ENCODE measurements around the gene ZBTB45.

Gene ZBTB45

GRCh38 chr19:58519355-58520256, at the start of gene ZBTB45:
Gene ZBTB45, minus strand, starts transcription at chr19:58519810. Its CDS starts 2,137 bp downstream, at chr19:58517673.
- peak; percentile 94 for DNase-seq

- DNase-seq, result no peak
These were observed 49.0 kb upstream of the ZBTB45 start for GRCh38 chr19:58568453-58569130.

DNA sequence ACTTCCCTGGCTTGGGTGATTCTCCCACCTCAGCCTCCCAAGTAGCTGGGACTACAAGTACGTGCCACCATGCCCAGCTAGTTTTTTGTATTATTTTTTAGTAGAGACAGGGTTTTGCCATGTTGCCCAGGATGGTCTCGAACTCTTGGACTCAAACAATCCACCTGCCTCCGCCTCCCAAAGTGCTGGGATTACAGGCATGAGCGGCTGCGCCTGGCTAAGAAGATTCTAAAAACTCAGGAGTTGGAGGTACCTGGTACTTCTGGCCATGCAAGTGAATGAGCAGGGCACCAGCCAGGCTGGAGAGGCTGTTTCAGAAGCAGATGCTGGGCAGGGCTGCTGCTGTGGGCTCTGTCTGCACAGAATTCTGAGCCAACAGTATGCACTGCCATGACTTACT, 47.4 kb upstream of the ZBTB45 start:
- no peak for DNase-seq

DNA sequence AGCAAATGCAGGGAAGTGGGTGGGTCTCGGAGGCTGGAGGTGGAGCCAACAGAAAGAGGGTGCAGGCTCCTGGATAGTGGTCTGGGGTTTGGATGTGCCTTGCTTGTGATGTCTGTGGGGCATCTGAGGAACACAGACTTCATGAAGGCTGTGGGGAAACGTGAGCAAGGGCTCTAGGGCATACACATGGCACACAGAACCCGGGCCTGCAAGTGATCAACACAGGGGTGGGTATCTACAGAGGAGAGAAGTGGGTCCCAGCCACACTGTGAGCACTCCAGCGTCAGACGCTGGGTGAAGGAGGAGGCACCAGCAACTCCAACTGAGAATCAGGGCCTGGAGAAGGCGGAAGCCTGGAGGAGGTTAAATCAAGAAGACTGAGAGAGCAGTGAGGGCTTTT, 44.2 kb upstream of the ZBTB45 start:
- DNase-seq, result no peak

GRCh38 chr19:58563034-58563573, 43.5 kb upstream of the ZBTB45 start:
- no peak for DNase-seq

DNA sequence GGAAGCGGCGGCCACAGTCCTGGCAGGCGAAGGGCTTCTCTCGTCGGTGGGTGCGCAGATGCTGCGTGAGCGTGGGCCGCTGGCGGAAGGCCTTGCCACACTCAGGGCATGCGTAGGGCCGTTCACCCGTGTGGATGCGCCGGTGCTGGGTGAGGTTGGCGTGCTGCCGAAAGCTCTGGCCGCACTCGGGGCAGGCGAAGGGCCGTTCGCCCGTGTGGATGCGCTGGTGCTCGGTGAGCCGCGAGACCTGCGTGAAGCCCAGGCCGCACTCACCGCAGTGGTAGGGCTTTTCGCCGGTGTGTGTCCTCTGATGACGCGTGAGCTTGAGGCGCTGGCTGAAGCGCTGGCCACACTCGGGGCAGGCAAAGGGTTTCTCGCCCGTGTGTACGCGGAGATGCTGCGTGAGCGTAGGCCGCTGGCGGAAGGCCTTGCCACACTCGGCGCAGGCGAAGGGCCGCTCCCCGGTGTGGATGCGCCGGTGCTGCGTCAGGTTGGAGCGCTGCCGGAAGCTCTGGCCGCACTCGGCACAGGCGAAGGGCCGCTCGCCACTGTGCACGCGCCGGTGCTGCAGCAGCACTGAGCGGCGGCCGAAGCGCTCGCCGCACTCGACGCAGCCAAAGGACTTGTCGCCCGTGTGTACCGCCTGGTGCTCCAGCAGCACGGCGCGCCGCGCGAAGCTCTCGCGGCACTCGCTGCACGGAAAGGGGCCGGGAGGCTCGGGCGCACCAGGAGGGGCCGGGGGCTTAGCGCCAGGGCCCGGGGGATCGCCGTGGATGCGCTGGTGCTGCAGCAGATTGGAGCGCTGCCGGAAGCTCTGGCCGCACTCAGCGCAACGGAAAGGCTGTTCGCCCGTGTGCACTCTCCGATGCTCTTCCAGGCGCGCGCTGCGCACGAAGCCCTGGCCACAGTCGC, 42.8 kb upstream of the ZBTB45 start:
- no peak for DNase-seq

- no peak for DNase-seq
These were observed 41.9 kb upstream of the ZBTB45 start for GRCh38 chr19:58561373-58562121.

DNA sequence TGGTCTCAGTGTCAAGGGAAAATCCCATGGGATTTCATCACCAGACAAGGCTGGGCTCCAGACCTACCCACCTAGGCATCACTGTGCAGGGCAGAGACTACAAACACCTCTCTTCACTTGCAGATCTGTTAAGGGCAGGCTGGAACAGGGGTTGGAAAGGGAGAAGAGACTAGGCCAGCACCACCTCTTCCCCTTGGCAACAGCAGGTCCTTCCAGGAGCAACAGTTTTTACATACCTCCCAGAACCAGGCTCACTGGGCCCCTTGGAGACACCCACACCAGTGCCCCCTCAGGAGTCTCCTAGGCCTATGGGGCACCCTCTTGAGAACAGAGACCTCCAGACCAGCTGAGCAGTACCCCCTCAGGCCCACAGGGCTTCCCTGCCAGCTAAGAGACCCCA, 41.3 kb upstream of the ZBTB45 start:
- no peak for DNase-seq

- no peak for DNase-seq
These were observed 40.6 kb upstream of the ZBTB45 start for GRCh38 chr19:58560007-58560887.

GRCh38 chr19:58559275-58560006, 39.8 kb upstream of the ZBTB45 start:
- DNase-seq, result peak; percentile 89

GRCh38 chr19:58558623-58559274, 39.1 kb upstream of the ZBTB45 start:
- peak; percentile 99 for DNase-seq

- peak; percentile 38 for DNase-seq
These were observed 38.5 kb upstream of the ZBTB45 start, which contains the start of gene UBE2M for GRCh38 chr19:58558066-58558622. Gene UBE2M, minus strand, starts transcription at chr19:58558611. Its CDS starts 230 bp downstream, at chr19:58558381.

DNA sequence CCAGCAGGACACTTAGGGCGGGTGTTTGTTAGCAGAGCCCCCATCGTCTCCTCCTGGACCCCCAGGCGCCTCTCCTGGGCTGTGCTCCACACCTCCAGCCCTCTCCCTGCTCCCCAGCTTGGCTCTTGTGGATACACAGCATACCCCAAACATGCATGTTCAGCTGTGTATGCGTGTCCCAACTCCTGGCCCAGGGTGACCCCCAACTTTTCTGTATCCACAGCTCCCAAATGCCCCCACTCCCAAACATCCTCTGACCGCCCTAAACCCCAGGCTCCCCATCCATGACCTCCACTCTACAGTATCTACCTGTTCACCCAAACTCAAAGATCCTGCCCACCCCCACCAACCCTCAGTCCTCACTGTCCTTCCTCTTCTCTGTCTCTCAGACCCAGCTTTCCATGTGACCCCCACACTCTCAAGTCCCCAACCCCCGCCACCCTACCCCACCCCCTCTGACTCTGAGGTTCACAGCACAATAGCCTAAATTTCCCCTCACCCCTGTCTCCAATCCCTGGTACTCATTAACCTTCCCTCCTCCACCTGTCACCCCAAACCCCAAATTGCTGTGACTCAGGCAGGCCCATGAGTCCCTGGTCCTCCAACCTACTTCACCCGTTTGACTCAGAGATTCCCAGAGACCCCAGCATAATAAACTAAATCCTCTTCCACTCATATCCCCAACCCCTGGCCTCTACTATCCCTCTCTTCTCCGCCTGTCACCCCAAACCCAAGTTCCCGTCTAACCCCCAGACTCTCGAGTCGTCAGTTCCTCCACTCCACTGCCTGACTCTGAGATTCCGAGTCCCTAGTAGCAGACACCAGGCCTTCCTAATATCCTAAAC, 37.8 kb upstream of the ZBTB45 start:
- no peak for DNase-seq

DNA sequence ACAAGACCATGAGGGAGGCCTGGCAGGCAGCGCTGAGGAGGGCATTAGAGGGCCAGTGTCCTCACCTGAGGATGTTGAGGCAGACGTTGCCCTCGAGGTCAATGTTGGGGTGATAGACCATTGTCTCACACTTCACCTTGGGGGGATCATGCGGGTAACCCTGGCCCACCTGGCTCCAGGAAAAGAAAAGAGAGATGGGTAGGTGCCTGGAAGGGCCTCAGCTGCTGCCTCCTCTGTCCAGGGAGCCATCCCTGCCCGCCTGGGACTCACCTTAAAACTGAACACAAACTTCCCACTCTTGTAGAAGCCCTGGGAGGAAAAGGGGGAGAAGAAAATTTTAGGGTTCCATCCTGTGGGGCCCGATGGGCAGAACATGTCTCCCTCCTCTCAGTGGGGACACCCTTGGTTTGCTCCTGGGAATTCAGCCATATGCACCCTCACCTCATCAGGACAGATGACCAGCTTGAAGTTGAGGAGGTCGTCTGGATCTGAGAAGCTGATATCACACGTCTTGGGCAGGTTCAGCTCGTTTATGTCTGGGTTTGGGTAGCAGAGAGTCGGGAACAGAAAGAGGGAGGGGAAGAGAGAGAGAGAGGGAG, 37.1 kb upstream of the ZBTB45 start:
- no peak for DNase-seq

- no peak for DNase-seq
These were observed 36.5 kb upstream of the ZBTB45 start for GRCh38 chr19:58555920-58556621.

DNA sequence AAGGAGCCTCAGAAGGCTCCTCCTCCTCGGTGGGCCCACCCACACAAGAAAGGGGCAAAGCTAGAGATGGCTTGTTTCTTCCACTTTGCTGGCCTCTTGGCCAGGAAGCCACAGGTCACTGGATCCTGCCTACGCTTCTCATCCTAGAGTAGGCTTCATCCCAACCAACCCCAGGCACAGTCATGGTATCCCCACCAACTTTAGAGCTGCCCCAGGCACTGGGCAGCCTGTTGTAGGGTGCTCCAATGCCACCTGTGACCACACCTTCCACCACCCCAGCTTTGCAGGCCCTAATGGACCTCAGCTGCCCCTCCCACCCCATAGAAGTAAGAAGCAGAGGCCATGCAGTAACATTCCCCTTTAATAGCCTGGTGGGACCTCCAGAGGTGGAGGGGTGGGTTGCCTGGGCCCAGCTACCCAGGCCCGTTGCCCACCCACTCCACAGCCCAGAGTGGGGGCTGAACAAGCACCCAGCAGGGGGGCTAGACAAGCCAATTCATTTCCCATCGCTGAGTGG, 35.8 kb upstream of the ZBTB45 start:
- no peak for DNase-seq
